HG02571 (cell line): Measurements from ENCODE around the gene KCNJ9.
A peak's percentile ranks its signal among the peaks of the same experiment; 100 is the strongest.
"Not testable (repeated sequence)": the region's sequence is repeated elsewhere in the genome, so short reads cannot be mapped to it uniquely, and the experiment has no call there.

Source experiments
- ATAC-seq: cut with Tn5 transposase; IDR thresholded peaks from one replicate; pipeline ENCODE4 v1.9.1; 2021; ENCODE audit warnings: mild to moderate bottlenecking, moderate library complexity; ENCODE audit not compliant: unreplicated experiment

KCNJ9 gene

DNA sequence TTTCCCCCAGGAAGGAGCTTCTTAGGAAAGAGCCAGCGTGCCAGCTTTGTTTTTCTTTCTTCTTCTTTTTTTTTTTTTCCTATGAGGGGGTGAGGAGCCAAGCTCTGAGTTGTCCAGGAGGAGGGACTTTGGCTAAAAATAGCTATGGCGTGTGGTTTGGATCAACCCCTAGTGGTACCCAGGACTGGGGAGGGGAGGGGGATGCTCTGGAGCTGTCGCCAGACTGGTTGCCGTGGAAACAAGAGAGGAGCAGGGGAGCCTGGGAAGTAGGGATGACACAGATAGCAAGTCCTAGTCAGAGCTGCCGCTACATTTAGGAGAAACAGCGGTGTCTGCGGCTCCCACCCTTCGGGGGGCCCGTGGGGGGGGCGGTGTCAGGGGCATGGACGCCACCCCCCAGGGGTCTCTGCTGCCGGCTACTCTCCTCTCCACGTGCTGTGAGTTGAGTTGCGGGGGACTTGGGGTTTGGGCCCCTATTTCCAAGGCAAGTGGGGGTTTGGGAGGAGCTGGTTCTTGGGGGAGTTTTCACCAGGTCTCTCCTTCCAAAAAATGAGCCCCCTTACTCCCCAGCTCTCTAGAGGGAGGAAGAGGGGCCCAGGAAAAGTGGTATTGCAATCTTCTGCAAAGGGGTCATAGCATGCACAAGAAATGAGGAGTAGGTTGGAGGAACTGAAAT, at the start of gene KCNJ9:
TSS of gene KCNJ9 (plus strand) at position 278 of the 676 bp plus-strand sequence. CDS start 2,493 bp downstream, outside the sequence.
- no peak for ATAC-seq

DNA sequence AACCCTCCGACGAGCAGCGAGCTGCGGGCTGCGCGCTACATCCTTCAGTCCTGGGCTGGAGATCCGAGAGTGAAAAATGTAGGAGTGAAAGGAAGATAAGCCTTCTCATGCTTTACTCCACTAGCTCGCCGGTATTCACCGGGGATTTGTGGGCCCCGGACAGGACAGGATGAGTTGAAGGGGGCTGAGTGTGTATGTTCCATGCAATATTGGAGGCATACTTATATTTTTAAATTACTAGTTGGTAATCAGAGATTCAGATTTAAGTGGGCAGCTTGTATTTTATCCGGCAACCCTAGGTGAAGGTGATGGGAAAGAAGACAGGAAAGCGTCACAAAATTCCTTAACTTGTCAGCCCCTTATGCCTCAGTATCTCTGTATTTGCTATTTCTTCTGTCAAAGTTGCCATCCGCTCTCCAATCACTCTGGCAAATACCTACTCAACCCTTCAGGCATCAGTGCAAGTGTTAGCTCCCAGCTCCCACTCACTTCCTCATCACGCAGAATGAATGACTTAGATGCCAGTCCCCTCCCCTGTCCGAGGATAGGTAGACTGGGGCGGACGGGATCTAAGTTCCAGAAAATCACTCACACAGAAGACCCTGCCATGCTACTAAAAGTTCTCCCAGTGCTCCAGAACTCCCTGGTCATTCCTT, 49.0 kb upstream of the KCNJ9 start:
- ATAC-seq = peak; percentile 17

DNA sequence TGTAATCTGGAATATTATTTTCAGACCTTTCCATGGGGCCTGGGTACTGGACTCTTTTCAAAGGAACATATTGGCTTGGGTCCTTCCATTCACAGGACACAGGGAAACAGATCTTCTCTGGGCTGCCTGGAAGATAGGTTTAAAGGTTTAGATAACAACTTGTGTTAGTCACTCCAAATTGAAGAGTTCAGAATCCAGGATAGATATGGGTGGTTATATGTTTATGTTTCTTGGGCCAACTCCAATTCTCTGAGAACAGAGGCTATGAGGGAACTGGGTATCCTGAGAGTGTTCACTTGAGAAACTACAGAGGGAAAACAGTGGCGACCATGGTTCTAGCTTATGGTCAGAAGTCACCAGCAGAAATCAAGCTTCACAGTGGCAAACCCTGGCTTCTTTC, 40.9 kb upstream of the KCNJ9 start:
- ATAC-seq = no peak

DNA sequence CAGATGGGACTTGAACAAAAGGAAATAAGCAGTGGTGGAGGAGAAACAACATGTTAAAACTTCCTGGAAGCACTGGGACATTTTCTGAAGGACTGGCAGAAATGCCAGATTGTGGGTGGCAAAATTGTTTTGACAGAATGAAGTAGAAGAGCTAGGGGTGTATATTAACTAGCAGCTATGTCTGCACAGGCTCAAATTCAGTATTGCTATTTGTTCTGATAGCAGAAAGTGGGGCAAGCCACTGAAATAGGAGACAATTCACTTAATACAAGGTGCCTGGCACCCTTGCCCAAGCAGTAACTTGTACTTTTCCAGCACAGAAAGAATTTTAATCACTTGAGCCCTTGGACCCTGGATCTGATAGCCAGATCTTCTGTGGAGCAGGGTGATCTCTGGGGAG, 37.8 kb upstream of the KCNJ9 start:
- ATAC-seq = no peak

DNA sequence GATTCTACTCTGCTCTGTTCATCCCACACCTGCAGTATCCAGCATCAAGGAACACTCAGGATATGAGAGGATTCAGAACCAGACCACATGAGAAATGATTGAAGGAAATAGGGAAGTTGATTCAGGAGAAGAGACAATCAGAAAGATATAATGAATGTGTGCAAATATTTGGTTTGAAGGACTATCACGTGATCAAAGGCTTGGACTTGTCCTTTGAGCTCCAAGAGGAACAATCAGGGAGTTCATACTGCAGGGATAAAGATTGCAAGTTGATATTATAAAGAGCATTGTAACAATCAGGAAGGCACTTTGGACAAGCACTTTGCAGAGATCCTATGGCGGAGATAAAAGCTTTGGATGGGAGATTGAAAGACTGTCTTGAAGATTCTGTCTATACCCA, 35.7 kb upstream of the KCNJ9 start:
- no peak for ATAC-seq

DNA sequence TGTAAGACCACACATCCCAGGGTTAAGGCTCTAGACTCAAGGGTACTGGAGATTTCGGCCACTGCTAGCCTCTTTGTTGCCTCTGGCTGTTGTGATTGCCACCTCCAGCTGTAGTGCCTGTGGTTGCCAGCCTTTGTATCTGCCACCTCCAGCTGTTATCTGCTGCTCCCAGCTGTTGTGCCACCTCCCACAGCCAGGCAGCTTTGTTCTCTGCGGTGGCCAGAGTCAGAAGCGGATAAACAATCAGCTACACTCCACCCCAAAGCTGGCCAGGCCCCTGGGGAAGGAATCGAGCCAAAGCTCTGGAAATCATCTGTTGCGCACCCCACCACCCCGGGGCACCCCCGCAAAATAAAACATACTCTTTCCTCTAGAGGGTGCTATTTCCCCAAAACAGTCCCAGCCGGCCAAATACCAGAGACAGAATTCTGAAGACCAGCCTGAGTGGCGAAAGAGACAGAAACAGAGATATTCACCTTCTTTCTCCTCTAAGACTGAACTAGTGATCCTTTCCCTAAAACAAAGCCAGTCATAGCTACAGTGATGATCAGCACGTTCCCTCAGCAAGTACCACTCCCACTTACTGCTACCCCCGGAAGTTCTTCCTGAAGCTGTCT, 34.7 kb upstream of the KCNJ9 start:
- peak; percentile 72 for ATAC-seq

DNA sequence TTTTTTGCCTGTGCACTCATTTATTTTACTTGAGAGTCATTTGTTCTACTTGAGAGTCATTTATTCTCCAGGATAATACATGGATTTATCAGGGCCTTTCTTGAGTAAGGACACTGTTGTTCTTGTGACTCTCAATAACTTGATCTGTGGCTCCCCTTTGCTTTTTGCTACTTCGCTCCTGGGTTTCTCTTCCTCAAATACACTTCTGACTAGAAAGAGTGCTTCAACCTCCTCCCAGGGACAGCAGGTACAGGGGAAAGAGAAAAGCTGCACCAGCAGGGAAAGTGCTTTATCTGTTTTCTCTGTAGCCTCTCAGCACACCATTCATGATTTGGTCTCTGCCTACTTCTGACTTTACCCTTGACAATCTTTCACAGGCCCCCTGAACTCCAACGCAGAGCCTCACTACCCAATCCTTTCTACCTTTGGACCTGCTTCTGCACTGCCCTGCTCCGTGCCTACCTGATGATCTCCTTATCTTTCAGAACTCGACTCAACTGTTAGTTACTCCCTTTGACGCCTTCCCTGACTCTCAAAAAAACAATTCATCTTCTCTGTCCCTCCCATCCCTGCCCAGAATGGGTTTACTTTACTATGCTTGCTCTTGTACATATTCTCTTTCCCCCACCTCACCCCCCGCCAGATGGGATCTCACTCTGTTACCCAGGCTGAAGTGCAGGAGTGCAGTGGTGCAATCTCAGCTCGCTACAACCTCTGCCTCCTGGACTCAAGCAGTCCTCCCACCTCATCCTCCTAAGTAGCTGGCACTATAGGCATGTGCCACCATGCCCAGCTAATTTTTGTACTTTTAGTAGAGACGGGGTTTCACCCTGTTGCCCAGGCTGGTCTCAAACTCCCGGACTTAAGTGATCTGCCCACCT, 34.0 kb upstream of the KCNJ9 start:
- ATAC-seq = peak; percentile 51

DNA sequence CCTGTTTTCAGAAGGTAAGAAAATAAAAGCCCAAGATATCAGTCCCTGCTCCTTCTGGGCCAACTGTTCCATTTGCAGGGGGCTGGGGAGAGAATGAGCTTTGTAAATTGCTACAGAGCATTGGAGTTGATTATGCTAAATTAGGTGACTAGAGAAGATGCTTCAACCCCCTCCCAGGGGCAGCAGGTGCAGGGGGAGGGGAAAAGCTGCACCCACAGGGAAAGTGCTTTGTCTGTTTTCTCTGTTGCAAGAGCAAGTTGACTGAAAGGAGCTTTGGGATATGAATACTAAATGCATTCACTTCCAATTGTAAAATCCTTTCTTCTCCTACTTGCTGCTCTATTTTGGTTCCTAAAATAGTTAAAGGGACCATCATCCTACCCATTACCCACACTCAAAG, 33.0 kb upstream of the KCNJ9 start:
- ATAC-seq = no peak

DNA sequence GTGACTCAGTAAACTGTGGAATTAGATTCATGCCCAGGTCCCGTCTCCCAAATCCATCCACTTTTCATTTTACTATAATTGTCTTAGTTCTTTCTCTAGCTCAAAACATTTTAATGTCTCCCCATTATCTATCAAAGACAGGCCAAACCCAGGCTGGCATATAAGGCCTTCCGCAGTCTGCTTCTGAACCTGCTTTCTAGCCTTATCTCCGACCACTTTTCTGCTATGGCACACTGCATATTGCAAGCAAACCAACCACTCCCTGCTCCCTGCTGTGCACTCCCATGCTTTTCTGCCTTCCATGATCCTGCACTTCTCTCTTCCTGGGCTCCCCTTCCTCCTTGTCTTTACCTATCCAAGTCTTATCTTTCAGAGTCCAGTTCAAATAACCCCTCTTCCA, 32.2 kb upstream of the KCNJ9 start:
- ATAC-seq = no peak

DNA sequence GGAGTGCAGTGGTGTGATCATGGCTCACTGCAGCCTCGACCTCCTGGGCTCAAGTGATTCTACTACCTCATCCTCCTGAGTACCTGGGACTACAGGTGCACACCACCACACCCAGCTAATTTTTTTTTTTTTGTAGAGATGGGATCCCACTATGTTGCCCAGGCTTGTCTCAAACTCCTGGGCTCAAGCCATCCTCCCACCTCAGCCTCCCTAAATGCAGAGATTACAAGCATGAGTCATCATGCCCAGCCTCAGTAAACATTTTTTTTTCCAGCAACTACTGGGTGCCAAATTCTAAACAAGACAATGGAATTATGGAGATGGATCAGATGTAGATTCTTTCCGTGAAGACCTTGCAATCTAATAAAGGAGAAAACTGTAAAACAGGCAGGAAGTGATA, 31.2 kb upstream of the KCNJ9 start:
- ATAC-seq = not testable (repeated sequence)

DNA sequence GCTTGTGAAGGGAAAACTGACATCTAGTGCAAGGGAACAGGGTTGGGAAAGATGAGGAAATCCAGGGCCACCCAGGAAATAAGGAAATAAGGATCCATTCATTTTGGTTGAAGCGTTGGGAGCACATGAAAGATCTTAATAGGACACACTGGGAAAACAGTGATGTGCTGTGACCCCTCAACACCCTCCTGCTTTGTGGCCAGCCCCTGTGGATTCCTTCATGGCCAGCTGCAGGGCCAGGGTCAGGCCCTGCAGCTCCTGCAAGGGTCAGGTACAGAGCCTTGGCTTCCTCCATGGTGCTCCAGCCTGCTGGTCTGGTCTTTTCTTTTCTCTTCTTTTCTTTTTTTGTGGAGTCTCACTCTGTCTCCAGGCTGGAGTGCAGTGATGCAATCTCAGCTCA, 30.7 kb upstream of the KCNJ9 start:
- no peak for ATAC-seq

DNA sequence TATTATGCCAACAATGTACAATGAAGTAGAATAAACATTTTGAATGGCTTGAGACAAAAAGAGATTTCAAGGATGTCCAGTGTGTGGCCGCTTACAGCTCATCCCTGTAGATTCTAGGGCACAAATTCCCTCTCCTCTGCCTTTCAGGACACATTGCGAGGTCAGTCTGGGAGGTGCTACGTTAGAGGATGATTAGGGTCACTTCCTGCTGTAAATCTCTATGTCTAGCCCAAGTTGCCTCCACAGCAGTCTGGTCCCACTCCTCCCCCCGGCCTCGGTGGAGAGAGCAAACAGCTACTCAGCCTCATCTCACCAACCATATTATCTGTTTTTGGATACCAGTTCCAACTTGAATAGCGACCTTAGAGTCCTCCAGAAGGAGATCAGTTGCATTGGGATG, 28.4 kb upstream of the KCNJ9 start:
- no peak for ATAC-seq

DNA sequence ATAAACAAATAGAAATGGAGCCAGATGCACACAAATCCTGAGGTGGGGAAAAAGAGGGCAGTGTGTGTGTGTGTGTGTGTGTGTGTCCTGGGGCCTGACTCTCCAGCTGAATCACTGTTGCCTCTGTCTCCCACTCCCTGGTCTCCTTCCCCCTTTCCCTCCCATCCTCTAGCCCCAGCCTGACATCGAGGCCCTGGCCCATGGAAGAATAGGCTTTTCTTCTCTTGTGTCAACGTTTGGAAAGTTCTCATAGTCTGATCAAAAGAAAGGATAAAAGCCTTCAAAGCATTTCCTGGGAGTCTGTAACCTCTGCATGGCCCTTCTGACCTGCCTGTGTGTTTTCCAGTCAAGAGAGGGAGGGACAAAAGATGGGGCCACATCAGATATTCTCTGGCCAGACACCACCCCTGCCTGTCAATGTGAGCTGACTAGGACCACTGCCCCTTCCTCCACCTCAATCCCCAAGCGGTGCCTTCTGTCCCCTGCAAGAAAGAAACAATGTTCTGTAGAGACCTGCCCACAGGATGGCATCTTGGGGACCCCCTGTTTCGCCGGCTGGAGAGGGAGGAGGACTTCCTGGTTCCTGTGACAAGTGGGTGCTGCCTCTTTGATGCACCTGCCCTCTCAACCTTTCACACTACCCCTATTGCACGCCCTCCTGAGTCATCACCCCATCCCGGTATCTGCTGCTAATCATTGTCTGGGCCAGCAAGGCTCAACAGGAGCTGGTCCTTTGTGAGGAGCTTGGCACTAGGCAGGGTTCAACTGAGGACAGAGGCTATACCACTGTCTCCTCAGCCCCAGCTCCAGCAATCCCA, 27.6 kb upstream of the KCNJ9 start:
- ATAC-seq = no peak

DNA sequence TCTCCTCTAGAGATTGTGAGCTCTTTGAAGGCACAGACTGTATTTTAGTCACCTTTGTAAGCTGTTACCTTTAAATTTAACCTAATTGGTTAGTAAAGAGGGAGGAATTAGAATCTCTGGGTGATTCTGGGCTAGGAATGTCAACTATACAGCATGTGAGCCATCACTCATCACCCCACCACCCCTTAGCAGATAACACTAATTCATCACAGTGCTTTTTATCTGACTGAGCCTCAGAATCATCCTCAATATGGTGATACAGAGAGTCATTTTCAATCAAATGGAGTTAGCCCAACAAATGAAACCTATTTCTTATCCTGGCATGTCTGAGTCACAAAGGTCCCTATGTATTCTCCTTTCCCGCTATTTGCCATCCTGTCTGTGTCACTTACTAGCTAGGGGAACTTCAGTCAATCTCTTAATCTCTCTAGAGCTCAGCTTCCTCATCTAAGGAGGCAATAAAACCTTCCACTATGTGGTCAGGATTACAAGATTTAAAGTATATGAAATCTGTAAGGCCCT, 24.6 kb upstream of the KCNJ9 start:
- no peak for ATAC-seq

DNA sequence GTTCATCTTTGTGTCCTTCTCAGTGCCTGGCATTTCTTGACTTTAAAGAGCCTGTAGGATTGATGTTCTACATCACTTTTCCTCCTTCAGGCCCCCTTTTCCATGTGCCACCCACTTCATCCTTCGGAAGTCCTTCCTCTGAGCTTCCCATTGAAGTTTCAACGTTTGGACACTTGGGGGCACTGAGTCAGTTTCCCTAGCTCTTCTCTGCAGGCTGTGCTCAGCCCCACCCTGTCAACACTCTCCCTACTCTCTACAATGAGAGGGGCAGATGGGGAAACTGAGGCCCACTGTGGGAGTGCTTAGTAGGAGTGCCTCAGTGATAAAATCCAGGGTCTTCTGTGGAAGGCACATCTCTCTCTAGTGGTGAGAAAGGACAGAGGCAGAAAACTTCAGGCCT, 23.3 kb upstream of the KCNJ9 start:
- ATAC-seq = no peak

DNA sequence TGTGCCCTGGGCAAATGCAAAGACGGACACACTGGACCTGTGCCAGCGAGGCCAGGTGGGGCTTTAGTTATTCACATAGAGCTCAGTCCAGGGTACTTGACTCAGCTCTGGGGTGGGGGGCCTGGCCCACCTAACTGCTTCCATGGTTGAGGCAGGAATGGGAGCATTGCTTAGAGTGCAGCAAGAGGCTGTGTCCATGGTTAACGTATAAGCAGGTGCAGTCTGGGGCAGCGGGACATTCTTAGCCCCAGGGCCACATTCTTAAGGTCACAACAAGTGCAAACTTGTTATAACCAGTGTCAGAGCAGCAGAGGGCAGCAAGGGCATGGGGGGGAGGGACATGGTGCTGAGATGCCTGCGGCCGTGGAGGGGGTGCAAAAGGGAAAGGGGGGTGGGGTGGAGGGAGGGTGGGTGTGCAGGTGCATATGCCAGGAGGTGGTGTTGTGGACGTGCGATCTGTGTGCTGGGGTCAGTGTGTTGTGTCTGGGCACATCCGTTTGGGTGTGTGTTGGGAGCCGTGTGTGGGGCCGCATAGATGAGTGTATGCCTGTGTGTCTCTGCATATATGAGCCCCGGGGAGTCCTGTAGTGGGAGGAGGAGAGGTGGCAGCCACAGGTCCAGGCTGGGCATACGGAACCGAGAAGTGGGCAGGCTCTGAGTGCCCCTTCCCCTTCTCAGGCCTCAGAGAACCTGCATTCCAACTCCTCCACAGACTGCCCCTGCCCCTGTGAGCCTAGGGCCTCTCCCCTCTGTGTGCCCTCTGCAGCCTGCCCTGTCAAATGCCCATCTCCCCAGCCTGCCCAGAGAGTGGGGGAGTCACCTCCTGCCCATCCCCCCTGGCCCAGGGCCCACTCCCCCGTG, 19.7 kb upstream of the KCNJ9 start:
- no peak for ATAC-seq

DNA sequence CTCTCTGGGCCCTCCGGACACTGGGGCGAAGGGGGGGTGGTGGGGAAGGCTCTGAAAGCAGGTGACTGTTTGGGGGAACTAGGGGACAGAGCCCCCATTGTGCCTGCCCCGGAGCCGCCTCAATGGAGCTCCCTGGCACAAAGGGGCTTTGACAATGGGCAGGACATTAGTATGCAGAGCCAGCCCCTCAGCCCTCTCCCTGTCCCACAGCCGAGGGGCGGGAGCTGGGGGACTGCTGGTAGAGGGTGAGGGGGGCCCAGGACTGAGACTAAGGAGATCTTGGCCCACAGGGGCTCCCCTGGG, 19.2 kb upstream of the KCNJ9 start:
- no peak for ATAC-seq

DNA sequence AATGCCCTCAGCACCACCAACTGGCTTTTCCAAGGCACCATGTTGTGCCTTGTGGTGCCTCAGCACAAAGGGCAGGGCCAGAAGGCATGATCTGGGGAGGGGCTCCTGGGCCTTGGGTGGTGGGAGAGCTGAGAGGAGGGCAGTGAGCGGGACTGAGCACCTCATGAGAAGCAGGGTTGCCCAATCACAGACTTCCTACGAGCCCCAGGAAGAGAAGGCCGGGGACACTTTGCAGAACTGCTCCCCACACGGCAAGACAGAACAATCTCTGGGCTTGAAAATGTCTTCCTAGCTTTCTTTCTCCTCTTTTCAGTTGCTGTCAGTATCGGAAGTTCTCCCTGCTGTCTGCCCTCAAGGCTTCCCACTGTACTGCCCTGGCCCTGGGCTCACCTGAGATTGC, 18.2 kb upstream of the KCNJ9 start:
- ATAC-seq = no peak

DNA sequence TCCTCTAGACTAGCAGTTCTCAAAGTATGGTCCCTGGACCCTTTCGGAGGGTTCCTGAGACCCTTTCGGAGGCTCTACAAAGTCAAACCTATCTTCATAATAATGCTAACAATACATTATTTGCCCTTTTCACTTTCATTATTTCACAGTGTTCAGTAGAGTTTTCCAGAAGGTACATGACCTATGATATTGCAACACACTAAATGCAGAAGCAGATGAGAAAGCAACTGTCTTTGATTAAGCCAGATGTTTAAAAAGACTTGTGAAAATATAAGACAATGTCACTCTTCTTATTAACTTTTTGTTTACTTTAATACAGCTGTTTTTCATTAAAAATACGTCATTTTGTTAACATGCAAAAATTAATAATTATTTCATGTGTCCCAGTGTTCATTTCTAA, 17.2 kb upstream of the KCNJ9 start:
- no peak for ATAC-seq

DNA sequence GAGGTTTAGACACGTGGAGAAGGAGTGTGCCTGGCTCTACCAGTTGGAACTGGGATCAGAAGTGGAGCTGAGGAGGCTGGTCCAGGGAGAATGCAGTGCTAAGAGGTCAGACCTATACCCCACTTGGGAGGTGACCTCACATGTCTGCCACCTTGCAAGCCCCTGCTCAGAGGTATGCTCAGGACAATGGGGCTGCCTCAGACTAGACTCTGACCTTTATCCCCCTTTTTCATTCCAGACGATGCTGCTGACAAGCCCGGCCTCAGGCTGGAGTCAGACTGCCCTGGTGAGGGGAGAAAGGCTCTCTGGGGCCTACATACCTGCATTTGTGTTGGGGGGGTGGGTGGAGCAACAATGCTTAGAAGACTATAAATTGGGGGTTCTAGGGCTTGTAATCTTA, 16.6 kb upstream of the KCNJ9 start:
- ATAC-seq = no peak
